NCI-H446 treated with DMSO at 0.1 percent for 48 hours (cell line): ENCODE results near the gene MUS81.

Source experiments
- DNase-seq: peaks from one replicate; lab custom pipeline; 2025; lab: John Stamatoyannopoulos, UW

Gene MUS81

GRCh38 chr11:65892661-65893317, 32.6 kb downstream of the MUS81 start:
- DNase-seq: no peak

GRCh38 chr11:65894034-65894591, 33.9 kb downstream of the MUS81 start:
- DNase-seq: no peak

GRCh38 chr11:65895482-65895981, 35.3 kb downstream of the MUS81 start:
- no peak for DNase-seq

- no peak for DNase-seq
These were observed 36.1 kb downstream of the MUS81 start for GRCh38 chr11:65896034-65896999.

- no peak for DNase-seq
These were observed 36.8 kb downstream of the MUS81 start for GRCh38 chr11:65897020-65897471.

GRCh38 chr11:65898656-65899355, 38.6 kb downstream of the MUS81 start:
- DNase-seq: no peak

- no peak for DNase-seq
These were observed 39.3 kb downstream of the MUS81 start for GRCh38 chr11:65899356-65900124.

GRCh38 chr11:65900125-65900898, 40.1 kb downstream of the MUS81 start, which contains the start of gene FOSL1:
Gene FOSL1 (minus strand): TSS chr11:65900388. CDS start chr11:65900339, 49 bp downstream.
- no peak for DNase-seq

- DNase-seq: no peak
These were observed 40.6 kb downstream of the MUS81 start for GRCh38 chr11:65900899-65901180.

- no peak for DNase-seq
These were observed 42.8 kb downstream of the MUS81 start for GRCh38 chr11:65903068-65903481.

- DNase-seq: no peak
These were observed 43.5 kb downstream of the MUS81 start for GRCh38 chr11:65903715-65904114.

GRCh38 chr11:65906602-65907001, 46.4 kb downstream of the MUS81 start:
- no peak for DNase-seq

GRCh38 chr11:65907878-65908277, 47.6 kb downstream of the MUS81 start:
- no peak for DNase-seq

- peak; percentile 58 for DNase-seq
These were observed 51.7 kb downstream of the MUS81 start for GRCh38 chr11:65911682-65912568.

- no peak for DNase-seq
These were observed 52.6 kb downstream of the MUS81 start for GRCh38 chr11:65912845-65913244.

- DNase-seq: no peak
These were observed 55.0 kb downstream of the MUS81 start for GRCh38 chr11:65915101-65915820.

GRCh38 chr11:65915821-65916251, 55.6 kb downstream of the MUS81 start:
- peak; percentile 34 for DNase-seq
